Immature natural killer cell (primary cell): ENCODE results near the gene ZNF284. TPM values are rescaled to one million over a fixed set of nuclear protein-coding genes. Genes with fewer than 3 reads are reported as not detected.

ENCODE experiments used
- DNase-seq, 3 donors: peaks; one replicate each; pipeline ENCODE4 v3.0.0; 2022; ENCODE audit warnings: mixed read lengths in 1 of 3
- H3K27ac Mint-ChIP-seq, 6 donors: one replicate each; pipeline ENCODE4 v1.8.0; 2020; ENCODE audit warnings: mixed read lengths in 6 of 6, mild to moderate bottlenecking in 5 of 6, inconsistent platforms in 4 of 6, moderate library complexity in 3 of 6
- H3K27me3 Mint-ChIP-seq, 3 donors: one replicate each; pipeline ENCODE4 v1.8.0; 2020 to 2021; ENCODE audit warnings: low read depth in 3 of 3, mild to moderate bottlenecking in 3 of 3, mixed read lengths in 3 of 3, moderate library complexity in 3 of 3, inconsistent platforms in 1 of 3
- H3K36me3 Mint-ChIP-seq, 3 donors: one replicate each; pipeline ENCODE4 v1.8.0; 2020; ENCODE audit warnings: mixed read lengths in 3 of 3, inconsistent platforms in 2 of 3, mild to moderate bottlenecking in 2 of 3
- H3K4me1 Mint-ChIP-seq, 2 donors: one replicate each; pipeline ENCODE4 v1.8.0; 2020; ENCODE audit warnings: inconsistent platforms in 2 of 2, mild to moderate bottlenecking in 2 of 2, mixed read lengths in 2 of 2, moderate library complexity in 1 of 2
- H3K4me3 Mint-ChIP-seq, 5 donors: one replicate each; pipeline ENCODE4 v1.8.0; 2020; ENCODE audit warnings: mild to moderate bottlenecking in 5 of 5, mixed read lengths in 5 of 5, inconsistent platforms in 3 of 5, moderate library complexity in 3 of 5
- H3K9me3 Mint-ChIP-seq, 6 donors: one replicate each; pipeline ENCODE4 v1.8.0; 2020; ENCODE audit warnings: mild to moderate bottlenecking in 6 of 6, mixed read lengths in 6 of 6, inconsistent platforms in 4 of 6, moderate library complexity in 3 of 6
- polyA plus RNA-seq, 3 donors: library from polyadenylated mRNA; unstranded; fragments of 300-500 nt; fragmentation: Illumina TruSeq; gene quantifications; one replicate each; pipeline ENCODE4 v1.2.3, GENCODE V29; 2021

ZNF284 gene
- polyA plus RNA-seq, 3 donors from 2014 or later: 0.24 to 0.99 (median 0.84) TPM

- Mint-ChIP-seq H3K9me3 (peaks cover 20 to 53% (median 40%) of the 10 kb centered on the region in 6 donors), H3K27me3 (peaks cover 0 to 4% (median 4%) of the 10 kb centered on the region in 3 donors), H3K36me3 (peaks cover 54 to 69% (median 60%) of the 10 kb centered on the region in 3 donors), H3K4me3 (no peak overlapping the region), H3K27ac (no peak overlapping the region), H3K4me1 (peaks cover 6% of the 10 kb centered on the region in 2 donors)
- no peak for DNase-seq
Observed at GRCh38 chr19:44066305-44066704, 5.7 kb upstream of the ZNF284 start.

GRCh38 chr19:44069415-44069814, 2.5 kb upstream of the ZNF284 start:
- Mint-ChIP-seq H3K9me3 (peaks cover 24 to 54% (median 41%) of the 10 kb centered on the region in 6 donors), H3K36me3 (peaks cover 32 to 38% (median 34%) of the 10 kb centered on the region in 3 donors), H3K27me3 (peaks cover 0 to 6% (median 4%) of the 10 kb centered on the region in 3 donors), H3K4me1 (peaks cover 25 to 26% of the 10 kb centered on the region in 2 donors), H3K4me3 (no peak overlapping the region), H3K27ac (no peak overlapping the region)
- no peak for DNase-seq

GRCh38 chr19:44072543-44073401, 813 bp downstream of the ZNF284 start:
- peak in 1 of 3 donors; percentile 3 for DNase-seq
- Mint-ChIP-seq H3K27ac (peak overlapping the region in 5 of 6 donors; percentile 82 to 90 (median 89)), H3K4me3 (peak overlapping the region; percentile 89 to 96 (median 95)), H3K4me1 (peaks cover 25 to 26% of the 10 kb centered on the region in 2 donors), H3K27me3 (peaks cover 0 to 9% (median 2%) of the 10 kb centered on the region in 3 donors), H3K36me3 (peaks cover 10 to 20% (median 18%) of the 10 kb centered on the region in 3 donors), H3K9me3 (peaks cover 11 to 27% (median 17%) of the 10 kb centered on the region in 6 donors)

DNA sequence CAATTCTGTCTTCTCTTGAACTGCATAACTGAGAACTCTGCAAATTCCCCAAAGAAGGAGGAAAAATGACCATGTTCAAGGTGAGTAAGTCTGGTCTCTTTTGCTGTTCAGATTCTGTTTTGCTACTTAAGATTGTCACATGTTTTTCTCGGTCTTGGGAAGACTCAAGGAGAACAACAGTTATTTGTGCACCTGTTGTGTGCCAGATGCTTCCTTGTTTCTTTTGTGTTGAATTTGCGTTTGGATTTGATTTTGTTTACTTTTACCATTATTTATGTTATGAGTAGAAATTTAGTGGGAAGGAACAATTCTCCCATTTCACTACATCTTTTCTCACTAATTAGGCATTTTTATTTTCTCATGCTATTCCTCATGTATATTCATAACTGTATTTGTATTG, 4.4 kb downstream of the ZNF284 start:
- Mint-ChIP-seq H3K4me1 (peaks cover 19 to 20% of the 10 kb centered on the region in 2 donors), H3K27me3 (peaks cover 0 to 5% (median 0%) of the 10 kb centered on the region in 3 donors), H3K4me3 (no peak overlapping the region), H3K9me3 (peaks cover 0 to 5% (median 3%) of the 10 kb centered on the region in 6 donors), H3K27ac (no peak overlapping the region), H3K36me3 (peaks cover 0 to 24% (median 23%) of the 10 kb centered on the region in 3 donors)
- DNase-seq: no peak

DNA sequence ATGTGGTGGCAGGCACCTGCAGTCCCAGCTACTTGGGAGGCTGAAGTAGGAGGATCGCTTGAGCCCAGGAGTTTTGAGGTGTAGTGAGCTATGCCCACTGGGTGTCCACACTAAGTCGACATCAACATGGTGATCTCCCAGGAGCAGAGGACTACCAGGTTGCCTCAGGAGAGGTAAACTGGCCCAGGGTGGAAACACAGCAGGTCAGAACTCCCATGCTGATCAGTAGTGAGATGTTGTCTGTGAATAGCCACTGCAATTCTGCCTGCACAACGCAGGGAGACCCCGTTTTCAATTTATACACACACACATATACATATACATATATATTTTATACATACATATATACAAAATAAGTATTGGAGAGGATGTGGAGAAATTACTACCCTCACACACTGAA, 20.1 kb downstream of the ZNF284 start:
- H3K4me3 Mint-ChIP-seq: peak overlapping the region in 1 of 5 donors; percentile 62
- H3K27me3 Mint-ChIP-seq: peaks cover 0 to 5% (median 3%) of the 10 kb centered on the region in 3 donors
- no peak overlapping the region for H3K27ac Mint-ChIP-seq
- DNase-seq: no peak
- peaks cover 21 to 27% of the 10 kb centered on the region in 2 donors for H3K4me1 Mint-ChIP-seq
- peaks cover 10 to 16% (median 11%) of the 10 kb centered on the region in 3 donors for H3K36me3 Mint-ChIP-seq
- no peaks in the 10 kb centered on the region for H3K9me3 Mint-ChIP-seq

- H3K36me3 Mint-ChIP-seq: peaks cover 14 to 21% (median 19%) of the 10 kb centered on the region in 3 donors
- peaks cover 0 to 5% (median 3%) of the 10 kb centered on the region in 3 donors for H3K27me3 Mint-ChIP-seq
- peak within 1 kb of the TSS; percentile 82 to 95 (median 92) for H3K27ac Mint-ChIP-seq
- H3K4me3 Mint-ChIP-seq: peak within 1 kb of the TSS; percentile 98 to 99 (median 98)
- H3K9me3 Mint-ChIP-seq: no peaks in the 10 kb centered on the region
- H3K4me1 Mint-ChIP-seq: peaks cover 29 to 42% of the 10 kb centered on the region in 2 donors
- DNase-seq: peak; percentile 78 to 83 (median 82)
Observed at GRCh38 chr19:44093931-44094765, 22.2 kb downstream of the ZNF284 start, which contains the start of gene ZNF224. Gene ZNF224 (plus strand): TSS chr19:44094361. CDS start chr19:44097874, 3,513 bp downstream.

DNA sequence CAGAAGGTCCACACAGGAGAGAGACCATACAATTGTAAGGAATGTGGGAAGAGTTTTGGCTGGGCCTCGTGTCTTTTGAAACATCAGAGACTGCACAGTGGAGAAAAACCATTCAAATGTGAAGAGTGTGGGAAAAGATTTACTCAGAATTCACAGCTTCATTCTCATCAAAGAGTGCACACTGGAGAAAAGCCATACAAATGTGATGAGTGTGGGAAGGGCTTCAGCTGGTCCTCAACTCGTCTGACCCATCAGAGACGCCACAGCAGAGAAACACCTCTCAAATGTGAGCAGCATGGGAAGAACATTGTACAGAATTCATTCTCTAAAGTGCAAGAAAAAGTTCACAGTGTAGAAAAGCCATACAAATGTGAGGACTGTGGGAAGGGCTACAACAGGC, 35.8 kb downstream of the ZNF284 start:
- peaks cover 0 to 2% (median 0%) of the 10 kb centered on the region in 3 donors for H3K27me3 Mint-ChIP-seq
- peaks cover 33 to 76% (median 65%) of the 10 kb centered on the region in 6 donors for H3K9me3 Mint-ChIP-seq
- no peak overlapping the region for H3K27ac Mint-ChIP-seq
- H3K4me3 Mint-ChIP-seq: no peak overlapping the region
- peaks cover 52 to 66% (median 64%) of the 10 kb centered on the region in 3 donors for H3K36me3 Mint-ChIP-seq
- peaks cover 10 to 15% of the 10 kb centered on the region in 2 donors for H3K4me1 Mint-ChIP-seq
- no peak for DNase-seq

GRCh38 chr19:44109458-44109857, 37.5 kb downstream of the ZNF284 start:
- peaks cover 35 to 49% (median 47%) of the 10 kb centered on the region in 3 donors for H3K36me3 Mint-ChIP-seq
- no peak for DNase-seq
- H3K9me3 Mint-ChIP-seq: peaks cover 27 to 68% (median 57%) of the 10 kb centered on the region in 6 donors
- H3K4me1 Mint-ChIP-seq: peaks cover 24 to 30% of the 10 kb centered on the region in 2 donors
- no peak overlapping the region for H3K4me3 Mint-ChIP-seq
- H3K27me3 Mint-ChIP-seq: peaks cover 0 to 2% (median 0%) of the 10 kb centered on the region in 3 donors
- no peak overlapping the region for H3K27ac Mint-ChIP-seq

DNA sequence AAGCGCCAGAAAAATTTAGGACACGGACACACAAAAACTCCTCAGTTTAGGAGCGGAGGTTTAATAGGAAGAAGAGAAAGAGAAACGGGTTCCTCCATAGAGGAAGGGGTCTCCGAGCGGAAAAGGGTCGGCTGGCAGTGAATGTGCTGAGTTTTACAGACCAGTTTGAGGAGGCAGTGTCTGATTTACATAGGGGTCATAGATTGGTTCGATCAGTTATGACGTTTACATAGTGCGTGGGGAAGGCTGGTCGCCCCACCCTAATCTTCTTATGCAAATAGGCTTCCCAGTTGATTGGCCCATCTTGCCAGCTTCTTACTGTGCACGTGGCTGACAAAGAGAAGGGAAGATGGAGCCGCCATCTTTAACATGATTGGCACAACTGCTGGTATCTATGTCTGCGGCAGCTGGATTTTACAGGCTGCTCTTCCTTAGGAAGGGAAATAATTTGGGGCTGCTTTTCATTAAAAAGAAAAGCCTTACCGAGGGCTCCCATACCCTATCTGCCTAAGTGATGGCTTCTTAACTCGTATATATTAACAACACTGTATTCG, 40.0 kb downstream of the ZNF284 start:
- Mint-ChIP-seq H3K9me3 (peaks cover 12 to 48% (median 41%) of the 10 kb centered on the region in 6 donors), H3K27me3 (peaks cover 0 to 2% (median 0%) of the 10 kb centered on the region in 3 donors), H3K36me3 (peaks cover 16 to 32% (median 23%) of the 10 kb centered on the region in 3 donors)

GRCh38 chr19:44112802-44113137, 40.8 kb downstream of the ZNF284 start:
- Mint-ChIP-seq H3K9me3 (peaks cover 9 to 40% (median 33%) of the 10 kb centered on the region in 6 donors), H3K4me1 (peaks cover 32 to 42% of the 10 kb centered on the region in 2 donors), H3K36me3 (peaks cover 14 to 30% (median 20%) of the 10 kb centered on the region in 3 donors), H3K27ac (peak overlapping the region; percentile 85 to 98 (median 94)), H3K27me3 (peaks cover 0 to 2% (median 0%) of the 10 kb centered on the region in 3 donors), H3K4me3 (peak overlapping the region; percentile 100)
- DNase-seq: no peak

More for the DNA sequence above, 40.0 kb downstream of the ZNF284 start:
- peak overlapping the region in 3 of 6 donors; percentile 12 to 22 (median 21) for H3K27ac Mint-ChIP-seq
- DNase-seq: no peak
- H3K4me3 Mint-ChIP-seq: peak overlapping the region; percentile 44 to 100 (median 100)
- peaks cover 32 to 42% of the 10 kb centered on the region in 2 donors for H3K4me1 Mint-ChIP-seq

GRCh38 chr19:44113138-44113783, 41.3 kb downstream of the ZNF284 start, which contains the start of gene ZNF225:
Gene ZNF225 (plus strand): TSS chr19:44113399. CDS start chr19:44115828, 2,429 bp downstream.
- peaks cover 5 to 35% (median 28%) of the 10 kb centered on the region in 6 donors for H3K9me3 Mint-ChIP-seq
- peak; percentile 87 to 90 (median 88) for DNase-seq
- peak within 1 kb of the TSS; percentile 100 for H3K4me3 Mint-ChIP-seq
- H3K4me1 Mint-ChIP-seq: peaks cover 32 to 42% of the 10 kb centered on the region in 2 donors
- H3K27me3 Mint-ChIP-seq: no peaks in the 10 kb centered on the region
- H3K27ac Mint-ChIP-seq: peak within 1 kb of the TSS; percentile 85 to 98 (median 94)
- peaks cover 13 to 28% (median 20%) of the 10 kb centered on the region in 3 donors for H3K36me3 Mint-ChIP-seq

DNA sequence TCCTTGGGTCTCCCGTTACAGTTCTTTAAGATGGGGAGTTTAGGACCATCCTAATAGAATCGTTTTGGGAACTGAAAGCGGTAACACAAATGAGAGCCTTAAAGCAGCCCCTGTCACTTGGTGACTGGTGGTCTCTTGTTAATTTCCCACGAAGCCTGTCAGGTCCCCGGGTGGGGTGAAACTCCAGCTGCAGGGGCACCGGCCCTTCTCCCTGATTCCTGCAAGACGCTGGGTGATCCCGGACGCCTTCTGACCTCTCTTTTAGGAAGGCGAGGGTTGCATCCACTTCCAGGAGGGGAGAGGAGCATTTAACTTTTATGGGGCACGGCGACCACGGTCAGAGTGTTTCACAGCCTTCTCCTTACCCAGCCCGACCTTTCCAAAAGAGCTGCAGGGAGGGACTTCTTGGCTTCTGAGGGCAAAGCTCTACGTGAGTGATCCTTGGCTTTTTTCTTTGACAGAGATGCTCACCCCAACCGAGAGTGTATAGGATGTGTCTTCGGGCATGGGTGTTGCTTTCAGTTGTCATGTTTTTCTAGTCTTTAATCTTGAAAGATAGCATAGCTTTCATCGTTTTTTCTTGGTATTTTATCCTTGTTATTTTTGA, 41.9 kb downstream of the ZNF284 start:
- Mint-ChIP-seq H3K27me3 (no peaks in the 10 kb centered on the region), H3K27ac (peak overlapping the region; percentile 85 to 98 (median 94)), H3K36me3 (peaks cover 16 to 29% (median 24%) of the 10 kb centered on the region in 3 donors), H3K4me1 (peaks cover 32 to 42% of the 10 kb centered on the region in 2 donors), H3K9me3 (peaks cover 1 to 29% (median 25%) of the 10 kb centered on the region in 6 donors), H3K4me3 (peak overlapping the region; percentile 100)
- DNase-seq: no peak
